Liver (tissue), 9 donors: Measurements from ENCODE around the gene TAF3. TPM values are rescaled to one million over a fixed set of nuclear protein-coding genes. Genes with fewer than 3 reads are reported as not detected.

Experiments
- DNase-seq: peaks from one replicate; pipeline ENCODE4 v3.0.0-alpha.2; 2017; ENCODE audit warnings: low spot score
- H3K27ac ChIP-seq, 2 donors: one replicate each; pipeline ENCODE4 v1.7.0; 2013; ENCODE audit warnings: inconsistent platforms in 2 of 2, low read length in 2 of 2, control low read depth in 1 of 2, low read depth in 1 of 2, mild to moderate bottlenecking in 1 of 2
- H3K27me3 ChIP-seq, 4 donors: one replicate each; pipeline versions ENCODE4 v1.6.1 to v1.7.0; 2013; ENCODE audit warnings: low read length in 3 of 4, inconsistent platforms in 1 of 4, mild to moderate bottlenecking in 1 of 4, moderate library complexity in 1 of 4; ENCODE audit not compliant: control insufficient read depth in 4 of 4, insufficient read depth in 4 of 4
- H3K36me3 ChIP-seq, 4 donors: one replicate each; pipeline versions ENCODE4 v1.6.1 to v1.7.0; 2013; ENCODE audit warnings: low read length in 3 of 4, mild to moderate bottlenecking in 3 of 4, low read depth in 1 of 4, moderate library complexity in 1 of 4; ENCODE audit not compliant: control insufficient read depth in 4 of 4, insufficient read depth in 3 of 4
- H3K4me1 ChIP-seq, 4 donors: one replicate each; pipeline versions ENCODE4 v1.6.1 to v1.7.0; 2013; ENCODE audit warnings: low read length in 3 of 4, mild to moderate bottlenecking in 3 of 4, moderate library complexity in 1 of 4; ENCODE audit not compliant: control insufficient read depth in 4 of 4, insufficient read depth in 4 of 4
- H3K4me3 ChIP-seq, 3 donors: one replicate each; pipeline versions ENCODE4 v1.6.1 to v1.7.0; 2013; ENCODE audit warnings: low read length in 3 of 3, control low read depth in 1 of 3, low read depth in 1 of 3, mild to moderate bottlenecking in 1 of 3
- H3K9ac ChIP-seq, 2 donors: one replicate each; pipeline ENCODE4 v1.7.0; 2013; ENCODE audit warnings: low read length in 2 of 2, mild to moderate bottlenecking in 2 of 2, moderate library complexity in 2 of 2, control low read depth in 1 of 2, low read depth in 1 of 2
- H3K9me3 ChIP-seq, 4 donors: one replicate each; pipeline versions ENCODE4 v1.6.1 to v1.7.0; 2013; ENCODE audit warnings: low read length in 3 of 4; ENCODE audit not compliant: control insufficient read depth in 4 of 4
- CTCF ChIP-seq: fragments of 150-350 bp; IDR thresholded peaks from 2 replicates; pipeline ENCODE4 v1.5.1; 2017; ENCODE audit warnings: improper control_type of control experiment, low read depth, low read length; ENCODE audit not compliant: missing input control
- EGR1 ChIP-seq, 2 donors: IDR thresholded peaks; 2 replicates each; pipeline ENCODE4 v1.6.1; 2016 to 2018; ENCODE audit warnings: antibody characterized with exemption in 2 of 2, low read depth in 2 of 2
- FOXA1 ChIP-seq: IDR thresholded peaks from 2 replicates; pipeline ENCODE4 v1.6.1; 2016; ENCODE audit warnings: antibody characterized with exemption
- GABPA ChIP-seq, 2 donors: IDR thresholded peaks in 1 of 2; conservative IDR thresholded peaks in 1 of 2; 2 replicates each; pipeline ENCODE4 v1.6.1; 2016; ENCODE audit warnings: antibody characterized with exemption in 2 of 2, mild to moderate bottlenecking in 1 of 2, moderate library complexity in 1 of 2
- HNF4G ChIP-seq: IDR thresholded peaks from 2 replicates; pipeline ENCODE4 v1.6.1; 2016; ENCODE audit warnings: antibody characterized with exemption
- JUND ChIP-seq, 2 donors: IDR thresholded peaks; 2 replicates each; pipeline ENCODE4 v1.6.1; 2016; ENCODE audit warnings: antibody characterized with exemption in 2 of 2
- NR2F2 ChIP-seq: IDR thresholded peaks from 2 replicates; pipeline ENCODE4 v1.6.1; 2016; ENCODE audit warnings: antibody characterized with exemption
- RAD21 ChIP-seq, 2 donors: IDR thresholded peaks; 2 replicates each; pipeline ENCODE4 v1.6.1; 2016; ENCODE audit warnings: antibody characterized with exemption in 2 of 2, mild to moderate bottlenecking in 2 of 2
- REST ChIP-seq: IDR thresholded peaks from 2 replicates; pipeline ENCODE4 v1.6.1; 2016; ENCODE audit warnings: antibody characterized with exemption, mild to moderate bottlenecking
- RXRA ChIP-seq, 2 donors: IDR thresholded peaks; 2 replicates each; pipeline ENCODE4 v1.6.1; 2017 to 2018; ENCODE audit warnings: antibody characterized with exemption in 2 of 2, mild to moderate bottlenecking in 1 of 2
- SP1 ChIP-seq: IDR thresholded peaks from 2 replicates; pipeline ENCODE4 v1.6.1; 2018; ENCODE audit warnings: antibody characterized with exemption, mild to moderate bottlenecking
- ZBTB33 ChIP-seq: IDR thresholded peaks from 2 replicates; pipeline ENCODE4 v1.6.1; 2016; ENCODE audit warnings: antibody characterized with exemption
- WGBS: extraction: QIAGEN DNeasy Blood & Tissue Kit; methylation state at CpG from one replicate; pipeline ENCODE4 v1.1.7; 2013; 5-methylcytosine and 5-hydroxymethylcytosine counted together
- polyA plus RNA-seq, 2 donors: library from polyadenylated mRNA; stranded (reverse) in 1 of 2; unstranded in 1 of 2; fragments of 200-250 nt in 1 of 2; fragments of >200 nt in 1 of 2; fragmentation: Nextera tagmentation in 1 of 2; extraction: Ambion mirVana in 1 of 2; gene quantifications; one replicate each; pipeline versions ENCODE4 v1.2.1 to v1.2.3, GENCODE V29; 2013 to 2015
- total RNA-seq, 2 donors: library from RNA; depleted of rRNA; stranded (reverse); fragments of >200 nt; gene quantifications; one replicate each; pipeline ENCODE4 v1.2.3, GENCODE V29; 2014
- TF ChIP-seq, protein P1 (sequence below): IDR thresholded peaks from 2 replicates; pipeline ENCODE4 v1.6.1; 2016; ENCODE audit warnings: antibody characterized with exemption
- donor health status: healthy.
- donor health status: healthy.
- donor health status: healthy.
- donor health status: healthy.
- donor health status: healthy.

Gene TAF3
- total and polyA plus RNA-seq, 4 donors, result 1.5 to 3.6 (median 1.9) TPM

DNA sequence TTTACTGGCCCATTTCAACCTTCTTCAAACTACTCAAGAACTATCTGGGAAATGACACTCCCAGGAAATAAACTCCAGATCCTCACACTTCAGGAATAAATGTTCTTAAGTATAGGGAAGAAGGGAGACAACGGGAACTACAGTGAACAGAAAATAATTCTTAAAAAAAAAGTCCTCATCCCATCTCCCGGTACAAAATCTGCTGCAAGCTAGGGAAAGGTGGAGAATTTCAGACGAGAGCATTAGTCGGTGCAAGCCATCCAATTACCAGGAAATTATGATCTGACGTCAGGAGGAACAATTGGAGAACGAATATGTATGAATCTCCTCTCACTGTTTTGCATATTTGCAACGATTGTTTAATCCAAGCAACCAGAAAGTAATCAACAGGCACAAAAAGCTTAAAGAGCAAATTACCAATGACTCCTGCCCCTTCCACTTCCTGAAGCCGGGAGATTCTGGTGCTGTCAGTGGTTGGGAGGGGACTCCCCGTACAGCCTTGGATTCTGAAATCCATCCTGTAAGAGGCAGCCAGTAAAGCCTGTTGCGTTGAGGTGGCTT, 221.1 kb downstream of the TAF3 start:
- WGBS, result 6% methylated on average over 10 of the region's 10 CpGs
- DNase-seq, result no peak
- Histone ChIP-seq H3K9me3 (peaks cover 0 to 3% (median 0%) of the 10 kb centered on the region in 4 donors), H3K27me3 (peaks cover 11 to 41% (median 23%) of the 10 kb centered on the region in 4 donors), H3K27ac (no peak overlapping the region), H3K4me1 (peaks cover 3 to 24% (median 7%) of the 10 kb centered on the region in 4 donors), H3K9ac (no peak overlapping the region), H3K4me3 (no peak overlapping the region), H3K36me3 (no peaks in the 10 kb centered on the region)
- TF ChIP-seq CTCF, result no peak
- no peak for TF ChIP-seq NR2F2

- peaks cover 0 to 27% (median 6%) of the 10 kb centered on the region in 4 donors for H3K4me1 ChIP-seq
- no peak for DNase-seq
- no peaks in the 10 kb centered on the region for H3K36me3 ChIP-seq
- no peak overlapping the region for H3K27ac ChIP-seq
- peaks cover 9 to 43% (median 21%) of the 10 kb centered on the region in 4 donors for H3K27me3 ChIP-seq
- 11% methylated on average over 6 of the region's 6 CpGs for WGBS
- H3K9ac ChIP-seq, result no peak overlapping the region
- TF ChIP-seq FOXA1, result no peak
- TF ChIP-seq HNF4G, result no peak
- TF ChIP-seq RAD21 (IDR thresholded peaks at IDR 0.05), result no peak
- no peak for TF ChIP-seq JUND (IDR thresholded peaks at IDR 0.05)
- TF ChIP-seq ZBTB33, result no peak
- TF ChIP-seq REST, result no peak
- no peak for TF ChIP-seq RXRA (IDR thresholded peaks at IDR 0.05)
- TF ChIP-seq SP1, result no peak
- TF ChIP-seq, protein P1, sequence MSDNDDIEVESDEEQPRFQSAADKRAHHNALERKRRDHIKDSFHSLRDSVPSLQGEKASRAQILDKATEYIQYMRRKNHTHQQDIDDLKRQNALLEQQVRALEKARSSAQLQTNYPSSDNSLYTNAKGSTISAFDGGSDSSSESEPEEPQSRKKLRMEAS, result no peak
- no peak for TF ChIP-seq CTCF
- no peak for TF ChIP-seq EGR1 (IDR thresholded peaks at IDR 0.05; ENCODE audit: low read depth in 2 of 2)
- TF ChIP-seq GABPA (IDR thresholded peaks at IDR 0.05 in 1 of 2, conservative IDR thresholded peaks at IDR 0.05 in 1 of 2), result no peak
- no peak overlapping the region for H3K4me3 ChIP-seq
- H3K9me3 ChIP-seq, result peaks cover 0 to 3% (median 0%) of the 10 kb centered on the region in 4 donors
These were observed 222.3 kb downstream of the TAF3 start for GRCh38 chr10:8040651-8041050.
